ENCODE measurements around the gene SELENOP. TPM values are rescaled to one million over a fixed set of nuclear protein-coding genes. Genes with fewer than 3 reads are reported as not detected.

The SELENOP gene, protein sequence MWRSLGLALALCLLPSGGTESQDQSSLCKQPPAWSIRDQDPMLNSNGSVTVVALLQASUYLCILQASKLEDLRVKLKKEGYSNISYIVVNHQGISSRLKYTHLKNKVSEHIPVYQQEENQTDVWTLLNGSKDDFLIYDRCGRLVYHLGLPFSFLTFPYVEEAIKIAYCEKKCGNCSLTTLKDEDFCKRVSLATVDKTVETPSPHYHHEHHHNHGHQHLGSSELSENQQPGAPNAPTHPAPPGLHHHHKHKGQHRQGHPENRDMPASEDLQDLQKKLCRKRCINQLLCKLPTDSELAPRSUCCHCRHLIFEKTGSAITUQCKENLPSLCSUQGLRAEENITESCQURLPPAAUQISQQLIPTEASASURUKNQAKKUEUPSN
- total RNA-seq: 1.5 TPM in 1 of 2 replicates, not detected in the other
- polyA plus RNA-seq: 0.22 and 0.35 TPM in 2 replicates
- polyA plus RNA-seq (2011; cell fraction: cytosol; rRNA removed): 0.20 and 0.26 TPM in 2 replicates
- 0.38 TPM in 1 of 2 replicates, not detected in the other for polyA plus RNA-seq (2011; cell fraction: nucleus; rRNA removed)
- polyA plus RNA-seq (2012): 0.15 and 0.37 TPM in 2 replicates
- polyA minus RNA-seq: 0.87 TPM in 1 of 2 replicates, not detected in the other
- polyA minus RNA-seq (2011; cell fraction: cytosol; rRNA and poly(A)+ RNA removed): not detected
- polyA minus RNA-seq (2011; cell fraction: nucleus; rRNA and poly(A)+ RNA removed): 0.10 TPM in 1 of 2 replicates, not detected in the other
- Bru-seq, nascent RNA: percentile 12 among the genes with signal in this experiment
- BruChase-seq, experiment 1, labeled RNA remaining after a 6-hour chase: percentile 19 among the genes with signal in this experiment
- percentile 18 among the genes with signal in this experiment for BruChase-seq, experiment 2, labeled RNA remaining after a 2-hour chase
- long read RNA-seq, partial matches to known transcripts: 0 of 1 reads
- long read RNA-seq, other reads (novel, unspliced or antisense): 0 of 1 reads

DNA sequence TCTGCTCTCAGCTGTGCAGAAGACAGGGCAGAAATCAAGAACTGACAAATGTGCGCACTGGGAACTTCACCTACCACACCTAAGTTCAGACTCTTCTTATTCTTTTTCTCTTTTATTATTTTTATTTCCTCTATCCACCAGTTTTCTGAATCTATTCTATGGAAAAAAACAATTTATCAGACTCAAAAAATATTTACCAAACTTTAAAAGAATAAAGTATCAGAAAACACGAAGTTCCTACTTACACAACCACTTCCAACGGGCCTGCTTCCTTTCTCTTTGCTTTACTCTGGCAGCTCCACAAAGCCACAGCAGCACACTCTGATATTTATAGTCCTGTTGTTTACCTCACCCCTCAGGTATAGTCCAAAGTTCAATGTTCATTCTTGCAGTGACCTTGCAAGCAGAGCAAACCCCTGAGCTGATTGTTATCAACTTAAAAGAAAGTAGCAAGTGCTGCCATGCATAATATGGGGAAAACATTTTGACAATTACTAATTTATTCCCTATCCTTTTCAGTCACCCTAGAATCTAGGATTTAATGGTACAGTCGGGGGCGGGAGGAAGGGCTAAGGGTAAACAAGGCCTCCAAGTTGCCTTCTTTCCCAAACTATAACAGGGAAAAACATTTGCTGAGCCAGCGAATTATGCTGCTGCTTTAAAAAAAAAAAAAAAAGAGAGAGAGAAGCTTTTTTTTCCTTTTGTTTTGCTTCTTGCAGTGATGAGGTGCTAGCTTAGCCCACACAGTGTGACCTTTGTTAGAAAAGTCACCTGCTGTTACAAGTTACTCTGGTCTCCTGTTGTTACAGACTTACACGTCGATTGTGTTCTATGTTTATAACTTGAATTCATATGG lies at the start of gene SELENOP:
Gene SELENOP (minus strand): TSS at position 302 of the 856 bp plus-strand sequence. CDS start 3,539 bp downstream, outside the sequence.
- Histone ChIP-seq H3K4me3 (replicated peaks in 1 of 3; ENCODE audit: insufficient read depth in 1 of 3, low read depth in 1 of 3, low read length in 3 of 3) (no peak within 1 kb of the TSS), H3K9me1 (replicated peaks; ENCODE audit: control insufficient read depth, extremely low read depth, insufficient read depth, low read length) (no peaks in the 10 kb centered on the region), H3K9ac (replicated peaks; ENCODE audit: extremely low read depth, insufficient read depth, low read length) (no peak within 1 kb of the TSS), H3K9me3 (replicated peaks; ENCODE audit: control insufficient read depth, insufficient read depth, low read length) (no peaks in the 10 kb centered on the region), H4K20me1 (replicated peaks; ENCODE audit: control insufficient read depth, extremely low read depth, insufficient read depth, low read length) (no peaks in the 10 kb centered on the region), H3K27me3 (ENCODE audit: control insufficient read depth in 2 of 2, insufficient read depth in 2 of 2, low read length in 2 of 2) (no peaks in the 10 kb centered on the region), H3K27ac (ENCODE audit: insufficient read depth, low read depth, low read length) (no peak within 1 kb of the TSS), H2AFZ (ENCODE audit: low read depth, low read length) (no peak within 1 kb of the TSS), H3K79me2 (ENCODE audit: control insufficient read depth, insufficient read depth, low read length) (no peaks in the 10 kb centered on the region), H3K4me1 (ENCODE audit: control insufficient read depth, extremely low read depth, insufficient read depth, low read length) (no peaks in the 10 kb centered on the region), H3K36me3 (ENCODE audit: control insufficient read depth in 2 of 2, extremely low read depth in 1 of 2, insufficient read depth in 2 of 2, low read length in 2 of 2) (no peaks in the 10 kb centered on the region), H3K4me2 (ENCODE audit: insufficient read depth, low read length) (no peak within 1 kb of the TSS)
- intact Hi-C loops (cut with micrococcal nuclease): no loop called here
- peak; percentile 8 for DNase-seq (ENCODE audit: low read depth, low spot score)
- no peak for FAIRE-seq
- TF ChIP-seq POLR2A (IDR thresholded peaks at IDR 0.05; ENCODE audit: low read depth, low read length) (no peak), JUN (IDR thresholded peaks at IDR 0.05; ENCODE audit: borderline replicate concordance, insufficient read depth, insufficient read length, low read depth) (no peak), GATA2 (IDR thresholded peaks at IDR 0.05; ENCODE audit: insufficient read depth, insufficient read length, low read depth, low read length) (no peak), MYC (IDR thresholded peaks at IDR 0.05; ENCODE audit: low read depth, low read length) (no peak), POLR2AphosphoS5 (IDR thresholded peaks at IDR 0.05; ENCODE audit: insufficient read depth, low read depth, low read length) (no peak), EZH2 (IDR thresholded peaks at IDR 0.05; ENCODE audit: borderline replicate concordance, low read depth, low read length, severe bottlenecking) (no peak), FOS (IDR thresholded peaks at IDR 0.05; ENCODE audit: borderline replicate concordance, insufficient read depth, low read length) (no peak)
- TF ChIP-seq, protein P1, sequence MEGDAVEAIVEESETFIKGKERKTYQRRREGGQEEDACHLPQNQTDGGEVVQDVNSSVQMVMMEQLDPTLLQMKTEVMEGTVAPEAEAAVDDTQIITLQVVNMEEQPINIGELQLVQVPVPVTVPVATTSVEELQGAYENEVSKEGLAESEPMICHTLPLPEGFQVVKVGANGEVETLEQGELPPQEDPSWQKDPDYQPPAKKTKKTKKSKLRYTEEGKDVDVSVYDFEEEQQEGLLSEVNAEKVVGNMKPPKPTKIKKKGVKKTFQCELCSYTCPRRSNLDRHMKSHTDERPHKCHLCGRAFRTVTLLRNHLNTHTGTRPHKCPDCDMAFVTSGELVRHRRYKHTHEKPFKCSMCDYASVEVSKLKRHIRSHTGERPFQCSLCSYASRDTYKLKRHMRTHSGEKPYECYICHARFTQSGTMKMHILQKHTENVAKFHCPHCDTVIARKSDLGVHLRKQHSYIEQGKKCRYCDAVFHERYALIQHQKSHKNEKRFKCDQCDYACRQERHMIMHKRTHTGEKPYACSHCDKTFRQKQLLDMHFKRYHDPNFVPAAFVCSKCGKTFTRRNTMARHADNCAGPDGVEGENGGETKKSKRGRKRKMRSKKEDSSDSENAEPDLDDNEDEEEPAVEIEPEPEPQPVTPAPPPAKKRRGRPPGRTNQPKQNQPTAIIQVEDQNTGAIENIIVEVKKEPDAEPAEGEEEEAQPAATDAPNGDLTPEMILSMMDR (IDR thresholded peaks at IDR 0.05; ENCODE audit: extremely low read depth in 1 of 2, insufficient read depth in 1 of 2, low read depth in 1 of 2, low read length in 2 of 2): no peak
- TF ChIP-seq, protein P2, sequence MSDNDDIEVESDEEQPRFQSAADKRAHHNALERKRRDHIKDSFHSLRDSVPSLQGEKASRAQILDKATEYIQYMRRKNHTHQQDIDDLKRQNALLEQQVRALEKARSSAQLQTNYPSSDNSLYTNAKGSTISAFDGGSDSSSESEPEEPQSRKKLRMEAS (IDR thresholded peaks at IDR 0.05; ENCODE audit: insufficient read depth, insufficient read length): no peak
- dilution Hi-C loops (cut with MboI; ENCODE audit: extremely low pct_ligation_motif_present, low sequenced_read_pairs): no loop called here
- no TSS peak for BruUV-seq (replicated peaks)
- POLR2A ChIA-PET: no interaction called here
- CTCF ChIA-PET: interaction anchor here (1.3 to 1.8 kb wide), 2 partner anchors 29 to 78 kb away, joined by 3 to 5 read pairs; no protein-coding TSS in a partner anchor

Measured in endothelial cell of umbilical vein (primary cell).